ENCODE data around the gene CACNA1S.

Gene CACNA1S

DNA sequence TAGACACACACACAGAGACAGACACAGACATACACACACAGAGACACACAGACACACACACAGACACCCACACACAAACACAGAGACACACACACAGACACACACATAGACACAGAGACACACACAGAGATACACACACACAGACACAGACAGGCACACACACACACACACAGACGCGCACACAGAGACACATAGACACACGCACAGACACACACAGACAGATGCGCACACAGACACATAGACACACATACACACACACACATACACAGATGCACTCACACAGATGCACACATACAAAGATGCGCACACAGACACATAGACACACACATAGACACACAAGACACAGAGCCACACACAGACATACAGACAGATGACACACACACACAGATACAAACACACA, 104.7 kb downstream of the CACNA1S start:
- no peaks in the 10 kb centered on the region for H3K79me2 ChIP-seq (ENCODE audit: control insufficient read depth, low read length)
- H3K4me1 ChIP-seq (ENCODE audit: control insufficient read depth, low read length): no peaks in the 10 kb centered on the region
- TF ChIP-seq, protein P1, sequence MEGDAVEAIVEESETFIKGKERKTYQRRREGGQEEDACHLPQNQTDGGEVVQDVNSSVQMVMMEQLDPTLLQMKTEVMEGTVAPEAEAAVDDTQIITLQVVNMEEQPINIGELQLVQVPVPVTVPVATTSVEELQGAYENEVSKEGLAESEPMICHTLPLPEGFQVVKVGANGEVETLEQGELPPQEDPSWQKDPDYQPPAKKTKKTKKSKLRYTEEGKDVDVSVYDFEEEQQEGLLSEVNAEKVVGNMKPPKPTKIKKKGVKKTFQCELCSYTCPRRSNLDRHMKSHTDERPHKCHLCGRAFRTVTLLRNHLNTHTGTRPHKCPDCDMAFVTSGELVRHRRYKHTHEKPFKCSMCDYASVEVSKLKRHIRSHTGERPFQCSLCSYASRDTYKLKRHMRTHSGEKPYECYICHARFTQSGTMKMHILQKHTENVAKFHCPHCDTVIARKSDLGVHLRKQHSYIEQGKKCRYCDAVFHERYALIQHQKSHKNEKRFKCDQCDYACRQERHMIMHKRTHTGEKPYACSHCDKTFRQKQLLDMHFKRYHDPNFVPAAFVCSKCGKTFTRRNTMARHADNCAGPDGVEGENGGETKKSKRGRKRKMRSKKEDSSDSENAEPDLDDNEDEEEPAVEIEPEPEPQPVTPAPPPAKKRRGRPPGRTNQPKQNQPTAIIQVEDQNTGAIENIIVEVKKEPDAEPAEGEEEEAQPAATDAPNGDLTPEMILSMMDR (IDR thresholded peaks at IDR 0.05; ENCODE audit: low read depth, low read length, poor library complexity, severe bottlenecking): no peak
- TF ChIP-seq EZH2phosphoT487 (IDR thresholded peaks at IDR 0.05; ENCODE audit: borderline replicate concordance, low read length): no peak
- no peak overlapping the region for H3K27ac ChIP-seq (ENCODE audit: low read depth, low read length)
- H3K9me2 ChIP-seq (replicated peaks; ENCODE audit: control insufficient read depth, low read length): no peaks in the 10 kb centered on the region
- no peaks in the 10 kb centered on the region for H3F3A ChIP-seq (ENCODE audit: control insufficient read depth, insufficient read depth)
- H3K27me3 ChIP-seq (ENCODE audit: control insufficient read depth, low read length): no peaks in the 10 kb centered on the region
- H3K36me3 ChIP-seq (ENCODE audit: control insufficient read depth, low read length): no peaks in the 10 kb centered on the region; the same call in 1 of the 2 replicates
- no peaks in the 10 kb centered on the region for H3K9me3 ChIP-seq (ENCODE audit: control insufficient read depth, insufficient read depth, low read length)
- H3K4me2 ChIP-seq (ENCODE audit: low read length): no peak overlapping the region
- no peak overlapping the region for H3K4me3 ChIP-seq (ENCODE audit: low read length)
- H4K20me1 ChIP-seq (ENCODE audit: control insufficient read depth, insufficient read depth, low read depth, low read length): peaks cover 5% of the 10 kb centered on the region; the same call in 1 of the 2 replicates

DNA sequence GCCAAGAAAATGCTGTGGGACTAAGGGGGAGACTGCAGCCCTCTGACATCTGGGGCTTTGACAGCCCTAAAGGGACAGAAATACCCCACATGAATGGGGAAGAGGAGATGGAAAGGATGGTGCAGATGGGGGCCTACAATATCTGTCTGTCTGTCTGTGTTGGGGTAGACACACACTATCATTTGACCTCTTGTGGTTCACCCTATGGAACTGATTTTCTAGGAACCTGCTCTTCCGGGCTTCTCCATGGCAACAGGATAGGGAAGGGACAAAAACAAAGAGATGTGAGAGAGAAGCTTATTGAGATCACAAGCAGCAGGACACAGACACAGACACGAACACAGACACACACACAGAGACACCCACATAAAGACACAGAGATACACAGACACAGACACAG, 105.8 kb downstream of the CACNA1S start:
- Histone ChIP-seq H3K36me3 (ENCODE audit: control insufficient read depth, low read length) (peaks cover 3% of the 10 kb centered on the region; the same call in 1 of the 2 replicates), H3K4me2 (ENCODE audit: low read length) (no peak overlapping the region), H3K4me1 (ENCODE audit: control insufficient read depth, low read length) (no peaks in the 10 kb centered on the region), H3K27ac (ENCODE audit: low read depth, low read length) (no peak overlapping the region), H3K9me3 (ENCODE audit: control insufficient read depth, insufficient read depth, low read length) (no peaks in the 10 kb centered on the region), H3F3A (ENCODE audit: control insufficient read depth, insufficient read depth) (no peaks in the 10 kb centered on the region), H4K20me1 (ENCODE audit: control insufficient read depth, insufficient read depth, low read depth, low read length) (no peaks in the 10 kb centered on the region), H3K4me3 (ENCODE audit: low read length) (no peak overlapping the region), H3K27me3 (ENCODE audit: control insufficient read depth, low read length) (no peaks in the 10 kb centered on the region), H3K79me2 (ENCODE audit: control insufficient read depth, low read length) (no peaks in the 10 kb centered on the region), H3K9me2 (replicated peaks; ENCODE audit: control insufficient read depth, low read length) (no peaks in the 10 kb centered on the region)
- TF ChIP-seq EZH2phosphoT487 (IDR thresholded peaks at IDR 0.05; ENCODE audit: borderline replicate concordance, low read length): no peak
- TF ChIP-seq, protein P1 (IDR thresholded peaks at IDR 0.05; ENCODE audit: low read depth, low read length, poor library complexity, severe bottlenecking): no peak

DNA sequence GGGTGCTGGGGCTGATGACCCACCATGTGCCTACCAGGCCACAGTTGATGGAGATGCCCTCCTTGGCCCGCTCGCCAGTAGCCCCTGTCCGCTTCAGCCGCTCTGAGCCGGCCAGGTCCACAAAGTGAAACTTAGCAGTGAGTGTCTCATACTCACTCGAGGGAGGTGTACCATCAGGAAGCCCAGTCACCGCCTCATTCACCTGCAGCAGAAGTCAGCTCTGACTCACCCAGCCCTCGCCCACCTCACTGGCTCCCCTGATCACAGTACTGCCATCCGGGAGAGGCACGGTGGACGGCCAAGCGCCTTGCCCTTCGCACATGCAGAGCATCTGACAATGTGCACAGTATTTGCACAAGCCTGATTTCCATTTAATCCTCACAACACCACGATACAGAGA, 107.5 kb downstream of the CACNA1S start:
- H3K9me2 ChIP-seq (replicated peaks; ENCODE audit: control insufficient read depth, low read length): no peaks in the 10 kb centered on the region
- no peaks in the 10 kb centered on the region for H3K79me2 ChIP-seq (ENCODE audit: control insufficient read depth, low read length)
- H3K4me2 ChIP-seq (ENCODE audit: low read length): no peak overlapping the region
- H3K4me3 ChIP-seq (ENCODE audit: low read length): no peak overlapping the region
- H3K27me3 ChIP-seq (ENCODE audit: control insufficient read depth, low read length): no peaks in the 10 kb centered on the region
- no peaks in the 10 kb centered on the region for H4K20me1 ChIP-seq (ENCODE audit: control insufficient read depth, insufficient read depth, low read depth, low read length)
- no peak overlapping the region for H3K27ac ChIP-seq (ENCODE audit: low read depth, low read length)
- no peaks in the 10 kb centered on the region for H3F3A ChIP-seq (ENCODE audit: control insufficient read depth, insufficient read depth)
- H3K4me1 ChIP-seq (ENCODE audit: control insufficient read depth, low read length): no peaks in the 10 kb centered on the region
- peaks cover 3% of the 10 kb centered on the region; the same call in 1 of the 2 replicates for H3K36me3 ChIP-seq (ENCODE audit: control insufficient read depth, low read length)
- H3K9me3 ChIP-seq (ENCODE audit: control insufficient read depth, insufficient read depth, low read length): no peaks in the 10 kb centered on the region
- TF ChIP-seq, protein P1 (IDR thresholded peaks at IDR 0.05; ENCODE audit: low read depth, low read length, poor library complexity, severe bottlenecking): no peak
- TF ChIP-seq EZH2phosphoT487 (IDR thresholded peaks at IDR 0.05; ENCODE audit: borderline replicate concordance, low read length): no peak
